H1 (cell line): ENCODE measurements around the gene JOSD2. TPM values are rescaled to one million over a fixed set of nuclear protein-coding genes. Genes with fewer than 3 reads are reported as not detected.

Source experiments
- CTCF ChIA-PET: fragments of 300-600 bp; sonication (Branson Sonifier 250); formaldehyde crosslinking; loops from one replicate; lab custom pipeline; 2021; ENCODE audit not compliant: partially characterized antibody; lab: Charles Lee
- POLR2A ChIA-PET: fragments of 300-600 bp; sonication (Branson Sonifier 250); formaldehyde crosslinking; loops from one replicate; lab custom pipeline; 2021; ENCODE audit warnings: inconsistent platforms; ENCODE audit not compliant: partially characterized antibody; lab: Charles Lee
- DNase-seq, 2 experiments: peaks; one replicate each; pipeline versions ENCODE4 v3.0.0 to v3.0.0-alpha.2; 2010 to 2022; ENCODE audit warnings: low spot score in 2 of 2, low read depth in 1 of 2, mixed read lengths in 1 of 2
- FAIRE-seq: peaks from 2 replicates; lab custom pipeline; 2011; peaks lifted over from hg19 to GRCh38; lab: Jason Lieb, UNC
- H2AFZ ChIP-seq: 2 replicates; pipeline ENCODE4 v1.8.1; 2012; ENCODE audit warnings: low read length, inconsistent platforms
- H2AK5ac ChIP-seq: 2 replicates; pipeline ENCODE4 v1.6.1; 2013; ENCODE audit warnings: low read depth, low read length
- H2BK120ac ChIP-seq: replicated peaks from 2 replicates; pipeline ENCODE3; 2013; ENCODE audit warnings: low read depth, low read length, inconsistent platforms
- H2BK12ac ChIP-seq: 2 replicates; pipeline ENCODE4 v1.6.1; 2013; ENCODE audit warnings: low read depth, low read length
- H2BK15ac ChIP-seq: 2 replicates; pipeline ENCODE4 v1.6.1; 2013; ENCODE audit warnings: low read length
- H2BK20ac ChIP-seq: 2 replicates; pipeline ENCODE4 v1.6.1; 2013; ENCODE audit warnings: low read length
- H2BK5ac ChIP-seq: 2 replicates; pipeline ENCODE4 v1.6.1; 2013; ENCODE audit warnings: low read depth, low read length
- H3K14ac ChIP-seq: 2 replicates; pipeline ENCODE4 v1.6.1; 2013; ENCODE audit warnings: inconsistent platforms; ENCODE audit not compliant: insufficient read length
- H3K18ac ChIP-seq: 2 replicates; pipeline ENCODE4 v1.6.1; 2013; ENCODE audit warnings: low read length; ENCODE audit errors: extremely low read depth
- H3K23ac ChIP-seq: 2 replicates; pipeline ENCODE4 v1.6.1; 2013; ENCODE audit warnings: inconsistent platforms; ENCODE audit not compliant: insufficient read length
- H3K23me2 ChIP-seq: 2 replicates; pipeline ENCODE4 v1.6.1; 2013; ENCODE audit warnings: low read depth, low read length
- H3K27ac ChIP-seq: 2 replicates; pipeline ENCODE4 v1.6.1; 2011; ENCODE audit warnings: low read depth, low read length, inconsistent platforms
- H3K27me3 ChIP-seq, 4 experiments: replicated peaks in 1 of 4; 1 replicate in 1 of 4; 2 replicates in 3 of 4; pipeline versions ENCODE4 v1.6.1 to v1.8.1; 2011 to 2013; ENCODE audit warnings: low read length in 3 of 4, mild to moderate bottlenecking in 3 of 4, inconsistent platforms in 2 of 4, mixed read lengths in 2 of 4, moderate library complexity in 1 of 4; ENCODE audit not compliant: control insufficient read depth in 3 of 4, insufficient read depth in 3 of 4; ENCODE audit errors: extremely low read depth in 1 of 4
- H3K36me3 ChIP-seq, 4 experiments: 2 replicates each; pipeline versions ENCODE4 v1.6.1 to v1.8.1; 2011 to 2013; ENCODE audit warnings: mild to moderate bottlenecking in 4 of 4, low read length in 3 of 4, moderate library complexity in 2 of 4, control low read depth in 1 of 4, inconsistent platforms in 1 of 4; ENCODE audit not compliant: insufficient read depth in 4 of 4, control insufficient read depth in 2 of 4
- H3K4ac ChIP-seq: replicated peaks from 2 replicates; pipeline ENCODE3; 2013; ENCODE audit warnings: low read length, low read depth, mixed read lengths, inconsistent platforms; ENCODE audit not compliant: insufficient read length
- H3K4me1 ChIP-seq, 4 experiments: replicated peaks in 1 of 4; 1 replicate in 1 of 4; 2 replicates in 3 of 4; pipeline versions ENCODE4 v1.6.1 to v1.8.1; 2011 to 2013; ENCODE audit warnings: low read length in 3 of 4, inconsistent platforms in 2 of 4, mixed read lengths in 1 of 4; ENCODE audit not compliant: insufficient read depth in 4 of 4, control insufficient read depth in 3 of 4
- H3K4me2 ChIP-seq, 2 experiments: 2 replicates each; pipeline versions ENCODE4 v1.6.1 to v1.8.1; 2011 to 2013; ENCODE audit warnings: low read depth in 2 of 2, low read length in 2 of 2, control low read depth in 1 of 2, inconsistent platforms in 1 of 2, mild to moderate bottlenecking in 1 of 2; ENCODE audit not compliant: insufficient read depth in 1 of 2
- H3K4me3 ChIP-seq, 4 experiments: fragments of 200-600, 300-600 bp in 1 of 4; sonication (generic), shearing (Covaris generic), sonication (Bioruptor Twin) in 1 of 4; 2 replicates each; pipeline versions ENCODE4 v1.5.1 to v1.8.1; 2011 to 2016; ENCODE audit warnings: low read length in 4 of 4, low read depth in 3 of 4, control low read depth in 2 of 4, inconsistent platforms in 2 of 4, mild to moderate bottlenecking in 2 of 4, mixed read lengths in 1 of 4, moderate library complexity in 1 of 4; ENCODE audit not compliant: insufficient read depth in 2 of 4; ENCODE audit errors: extremely low read depth in 1 of 4
- H3K56ac ChIP-seq: replicated peaks from 2 replicates; pipeline ENCODE3; 2013; ENCODE audit warnings: low read depth, mild to moderate bottlenecking, mixed read lengths, low read length, inconsistent platforms; ENCODE audit not compliant: insufficient read length
- H3K79me1 ChIP-seq: 2 replicates; pipeline ENCODE4 v1.6.1; 2013; ENCODE audit warnings: low read depth, low read length, control low read depth
- H3K79me2 ChIP-seq, 2 experiments: 2 replicates each; pipeline versions ENCODE4 v1.6.1 to v1.8.1; 2012 to 2013; ENCODE audit warnings: low read length in 2 of 2, mild to moderate bottlenecking in 2 of 2, inconsistent platforms in 1 of 2; ENCODE audit not compliant: insufficient read depth in 2 of 2, control insufficient read depth in 1 of 2
- H3K9ac ChIP-seq, 4 experiments: replicated peaks in 1 of 4; 1 replicate in 1 of 4; 2 replicates in 3 of 4; pipeline versions ENCODE4 v1.6.1 to v1.8.1; 2011 to 2013; ENCODE audit warnings: low read depth in 3 of 4, low read length in 3 of 4, control low read depth in 2 of 4, mild to moderate bottlenecking in 2 of 4, moderate library complexity in 2 of 4, inconsistent platforms in 1 of 4; ENCODE audit errors: extremely low read depth in 1 of 4
- H3K9me3 ChIP-seq, 2 experiments: 2 replicates each; pipeline versions ENCODE4 v1.6.1 to v1.8.1; 2012 to 2013; ENCODE audit warnings: mild to moderate bottlenecking in 2 of 2, moderate library complexity in 2 of 2, control low read depth in 1 of 2, inconsistent platforms in 1 of 2, low read depth in 1 of 2, low read length in 1 of 2, mixed read lengths in 1 of 2; ENCODE audit not compliant: insufficient read depth in 2 of 2
- H4K20me1 ChIP-seq, 2 experiments: replicated peaks in 1 of 2; 2 replicates each; pipeline versions ENCODE3 to v1.8.1; 2011 to 2013; ENCODE audit warnings: inconsistent platforms in 2 of 2, low read length in 2 of 2, mild to moderate bottlenecking in 1 of 2; ENCODE audit not compliant: insufficient read depth in 2 of 2, control insufficient read depth in 1 of 2
- H4K5ac ChIP-seq: 2 replicates; pipeline ENCODE4 v1.6.1; 2013; ENCODE audit warnings: low read length, low read depth, mixed read lengths, inconsistent platforms; ENCODE audit not compliant: insufficient read length
- H4K8ac ChIP-seq: 2 replicates; pipeline ENCODE4 v1.8.0; 2013; ENCODE audit warnings: mild to moderate bottlenecking, moderate library complexity, low read length, inconsistent platforms; ENCODE audit not compliant: insufficient read depth; ENCODE audit errors: extremely low read depth
- H4K91ac ChIP-seq: replicated peaks from 2 replicates; pipeline ENCODE3; 2013; ENCODE audit warnings: low read length, mixed read lengths, inconsistent platforms; ENCODE audit not compliant: insufficient read length
- ASH2L ChIP-seq: fragments of 200-600, 300-600 bp; sonication (generic); IDR thresholded peaks from one replicate; pipeline ENCODE4 v1.7.1; 2017; ENCODE audit warnings: low read length
- BRCA1 ChIP-seq: IDR thresholded peaks from 2 replicates; pipeline ENCODE4 v1.6.1; 2012; ENCODE audit warnings: low read depth, low read length, improper control_type of control experiment
- CBX5 ChIP-seq: fragments of 300-800, 300-1000 bp; sonication (generic); IDR thresholded peaks from 2 replicates; pipeline ENCODE4 v1.7.1; 2016; ENCODE audit warnings: antibody characterized with exemption, low read length, low read depth
- CREB1 ChIP-seq: IDR thresholded peaks from 2 replicates; pipeline ENCODE4 v1.6.1; 2012; ENCODE audit warnings: inconsistent platforms
- CTBP2 ChIP-seq: IDR thresholded peaks from 2 replicates; pipeline ENCODE4 v1.7.0; 2011; ENCODE audit warnings: borderline replicate concordance, mild to moderate bottlenecking, moderate library complexity, mixed read lengths, low read length; ENCODE audit not compliant: insufficient read depth, insufficient read length
- E2F6 ChIP-seq: IDR thresholded peaks from 2 replicates; pipeline ENCODE4 v1.6.1; 2012; ENCODE audit warnings: inconsistent platforms
- FOSL1 ChIP-seq: IDR thresholded peaks from 2 replicates; pipeline ENCODE4 v1.6.1; 2011; ENCODE audit warnings: mild to moderate bottlenecking, low read depth, low read length, moderate library complexity; ENCODE audit not compliant: insufficient read depth
- GTF2F1 ChIP-seq: IDR thresholded peaks from 2 replicates; pipeline ENCODE4 v1.6.1; 2012; ENCODE audit warnings: low read depth, low read length, improper control_type of control experiment, borderline replicate concordance
- KDM4A ChIP-seq: IDR thresholded peaks from one replicate; pipeline ENCODE4 v1.7.1; 2012; ENCODE audit warnings: low read depth, mild to moderate bottlenecking, moderate library complexity, low read length, inconsistent platforms; ENCODE audit not compliant: severe bottlenecking
- PHF8 ChIP-seq: fragments of 200-600 bp; sonication (generic); conservative IDR thresholded peaks from 2 replicates; pipeline ENCODE4 v1.7.1; 2012; ENCODE audit warnings: low read depth, mild to moderate bottlenecking, inconsistent platforms, low read length, moderate library complexity
- RFX5 ChIP-seq: IDR thresholded peaks from 2 replicates; pipeline ENCODE4 v1.6.1; 2011; ENCODE audit warnings: low read depth, low read length, improper control_type of control experiment, borderline replicate concordance
- TAF7 ChIP-seq: optimal IDR thresholded peaks from 2 replicates; pipeline ENCODE3; 2011; ENCODE audit warnings: low read depth, mild to moderate bottlenecking, inconsistent platforms, low read length, moderate library complexity, borderline replicate concordance
- TCF12 ChIP-seq: IDR thresholded peaks from 2 replicates; pipeline ENCODE4 v1.6.1; 2011; ENCODE audit warnings: low read depth, mild to moderate bottlenecking, low read length
- YY1 ChIP-seq: IDR thresholded peaks from 2 replicates; pipeline ENCODE4 v1.6.1; 2011; ENCODE audit warnings: low read depth, mild to moderate bottlenecking, low read length
- WGBS, 2 experiments: shearing (Covaris generic) in 1 of 2; methylation state at CpG; one replicate each; pipeline versions ENCODE4 v1.1.6 to v1.1.7; 2013 to 2015; ENCODE audit warnings: low lambda C conversion rate in 2 of 2, mixed read lengths in 2 of 2, inconsistent platforms in 1 of 2, low coverage in 1 of 2, missing lambda C conversion rate in 1 of 2; ENCODE audit not compliant: insufficient replicate concordance in 2 of 2, insufficient coverage in 1 of 2, insufficient read length in 1 of 2; ENCODE audit errors: extremely low coverage in 1 of 2, missing lambda C conversion rate in 1 of 2; 5-methylcytosine and 5-hydroxymethylcytosine counted together
- polyA plus RNA-seq, 7 experiments: library from polyadenylated mRNA; depleted of rRNA in 3 of 7; stranded (reverse) in 5 of 7; unstranded in 2 of 7; fragments of >200 nt in 5 of 7; fragments of 200-250 nt in 2 of 7; gene quantifications; 1 replicate in 5 of 7; 2 replicates in 1 of 7; 4 replicates in 1 of 7; pipeline versions ENCODE4 v1.2.1 to v1.2.3, GENCODE V29; 2011 to 2013; ENCODE audit warnings: missing spikeins in 2 of 7, mixed read lengths in 2 of 7
- total RNA-seq: library from RNA; stranded (reverse); fragmentation: NEBNext Ultra II Directional; extraction: Animal tissue kit (Norgen Biotek cat#: 25700); gene quantifications from 2 replicates; pipeline ENCODE4 v1.2.1, GENCODE V29; 2021

The JOSD2 gene
- total and polyA plus RNA-seq, 2 of the 8 experiments (the other 6 are each of a cell fraction or from before 2014, with no cell fraction given) = 1.9 to 6.6 TPM

GRCh38 chr19:50559636-50560035 is 48.6 kb upstream of the JOSD2 start:
- no peak overlapping the region for H2BK20ac ChIP-seq
- H3K4ac ChIP-seq = no peak overlapping the region
- no peak overlapping the region for H4K8ac ChIP-seq
- peaks cover 11% of the 10 kb centered on the region for H3K23me2 ChIP-seq
- H2BK12ac ChIP-seq = no peak overlapping the region
- peaks cover 0 to 24% (median 20%) of the 10 kb centered on the region in 4 experiments; a peak in 6 of 7 replicates for H3K27me3 ChIP-seq
- ChIA-PET POLR2A (interaction anchor here (0.9 kb wide), 1 partner anchor 9 kb away, joined by 5 read pairs; no protein-coding TSS in a partner anchor), CTCF (interaction anchor here (0.6 to 10.6 kb wide), 8 partner anchors 13 to 153 kb away, joined by 3 to 269 read pairs (median 4); no protein-coding TSS in a partner anchor)
- H3K4me3 ChIP-seq = no peak overlapping the region
- H3K18ac ChIP-seq = no peak overlapping the region
- 0 out of 2 replicates have a peak, but pooled peaks cover 3% of the 10 kb centered on the region for H3K79me1 ChIP-seq
- FAIRE-seq (no peak), DNase-seq (no peak)
- peaks cover 0 to 31% (median 12%) of the 10 kb centered on the region in 4 experiments; a peak in 6 of 7 replicates for H3K4me1 ChIP-seq
- H2BK120ac ChIP-seq = no peak overlapping the region
- no peak overlapping the region for H4K91ac ChIP-seq
- no peak overlapping the region for H3K14ac ChIP-seq
- H3K36me3 ChIP-seq = no peaks in the 10 kb centered on the region
- no peak overlapping the region for H2BK15ac ChIP-seq
- no peak overlapping the region for H2AFZ ChIP-seq
- peaks cover 6 to 19% of the 10 kb centered on the region in 2 experiments for H4K20me1 ChIP-seq
- H3K9ac ChIP-seq = no peak overlapping the region
- no peak overlapping the region for H3K27ac ChIP-seq
- H4K5ac ChIP-seq = no peak overlapping the region
- H3K56ac ChIP-seq = no peak overlapping the region
- H3K4me2 ChIP-seq = no peak overlapping the region
- no peaks in the 10 kb centered on the region for H3K79me2 ChIP-seq
- 80% methylated on average over 10 of the region's 10 CpGs; no CpG with 5 or more reads in 1 of the 2 experiments for WGBS, 2 experiments
- H3K9me3 ChIP-seq = no peaks in the 10 kb centered on the region
- no peak overlapping the region for H2BK5ac ChIP-seq
- H2AK5ac ChIP-seq = no peak overlapping the region
- no peak overlapping the region for H3K23ac ChIP-seq
- TF ChIP-seq KDM4A (no peak), CREB1 (no peak), BRCA1 (no peak), YY1 (no peak), FOSL1 (no peak), CBX5 (no peak), TCF12 (no peak), ASH2L (no peak), RFX5 (no peak), PHF8 (no peak), E2F6 (no peak), GTF2F1 (no peak), TAF7 (no peak), CTBP2 (no peak)
